GM18868 (cell line): ENCODE data around the gene ZNF846.
"Not testable (repeated sequence)": the region's sequence is repeated elsewhere in the genome, so short reads cannot be mapped to it uniquely, and the experiment has no call there.

Experiments used
- ATAC-seq: cut with Tn5 transposase; IDR thresholded peaks from one replicate; pipeline ENCODE4 v1.9.1; 2021; ENCODE audit warnings: mild to moderate bottlenecking, moderate library complexity; ENCODE audit not compliant: unreplicated experiment

The ZNF846 gene

GRCh38 chr19:9768175-9769112 lies at the start of gene ZNF846:
Gene ZNF846, minus strand, starts transcription at chr19:9768738. Its CDS starts 3,788 bp downstream, at chr19:9764950.
- ATAC-seq = peak; percentile 98

DNA sequence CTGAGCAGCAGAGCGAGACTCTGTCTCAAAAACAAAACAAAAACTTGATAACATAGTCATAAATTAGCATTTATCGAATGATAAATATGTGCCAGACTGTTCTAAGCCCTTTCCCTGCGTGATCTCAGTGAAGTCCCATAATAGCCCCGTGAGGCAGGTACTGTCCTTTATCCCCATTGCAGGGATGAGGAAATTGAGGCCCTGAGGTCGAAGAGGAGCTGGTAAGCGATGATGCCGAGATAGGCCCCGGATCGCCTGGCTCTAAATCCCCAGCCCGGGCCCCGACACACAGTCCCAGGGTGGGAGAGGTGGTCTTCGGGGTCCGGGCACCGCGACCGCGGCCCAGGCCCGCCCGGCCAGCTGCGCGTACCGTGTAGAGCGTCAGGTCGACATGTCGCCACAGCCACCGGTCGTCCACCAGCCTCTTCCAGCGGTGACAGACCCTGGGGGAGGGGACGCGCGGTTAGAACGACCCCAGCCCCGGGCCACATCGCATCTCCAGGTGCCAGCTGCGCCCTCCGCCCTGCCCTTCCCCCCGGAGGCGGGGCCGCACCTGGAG lies 49.7 kb upstream of the ZNF846 start:
- no peak for ATAC-seq

DNA sequence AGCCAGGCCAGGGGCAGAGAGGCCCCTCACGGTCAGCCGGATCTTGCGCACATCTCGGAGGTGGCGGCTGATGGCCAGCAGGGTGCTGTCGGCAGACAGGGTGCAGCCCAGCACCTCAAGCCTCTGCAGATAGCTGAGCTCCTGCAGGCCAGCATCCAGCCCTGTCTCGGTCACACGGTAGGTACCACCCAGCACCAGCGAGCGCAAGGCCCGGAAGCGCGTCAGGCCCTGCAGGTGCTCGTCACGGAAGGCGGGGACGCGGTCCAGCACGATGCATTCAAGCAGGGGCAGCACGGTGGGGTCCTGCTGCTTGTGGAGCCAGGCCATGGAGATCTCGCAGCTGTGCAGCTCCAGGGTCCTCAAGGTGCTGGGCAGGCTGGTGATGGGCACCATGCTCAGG lies 42.6 kb upstream of the ZNF846 start:
- ATAC-seq = no peak

- ATAC-seq = no peak
Observed at GRCh38 chr19:9808855-9809824, 40.6 kb upstream of the ZNF846 start.

DNA sequence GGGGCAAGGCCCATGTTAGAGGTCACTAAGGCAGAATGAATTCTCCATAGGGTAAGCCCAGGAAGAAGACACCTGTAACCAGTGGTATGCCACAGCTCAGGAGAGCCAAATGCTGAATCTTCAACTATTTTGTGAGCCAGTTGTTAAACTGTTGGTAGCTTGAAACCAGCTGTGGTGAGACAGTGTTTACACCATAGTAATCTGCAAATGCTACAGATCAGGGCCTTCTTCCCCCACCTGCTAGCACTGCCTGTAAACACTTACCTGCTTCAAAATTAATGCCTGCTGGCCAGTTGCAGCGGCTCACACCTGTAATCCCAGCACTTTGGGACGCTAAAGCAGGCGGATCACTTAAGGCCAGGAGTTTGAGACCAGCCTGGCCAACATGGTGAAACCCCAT lies 38.3 kb upstream of the ZNF846 start:
- ATAC-seq = no peak

GRCh38 chr19:9801976-9802375 lies 33.4 kb upstream of the ZNF846 start:
- ATAC-seq = no peak

GRCh38 chr19:9799162-9799561 lies 30.6 kb upstream of the ZNF846 start:
- ATAC-seq = no peak

- no peak for ATAC-seq
Observed at GRCh38 chr19:9797871-9798270, 29.3 kb upstream of the ZNF846 start.

GRCh38 chr19:9796113-9796773 lies 27.7 kb upstream of the ZNF846 start:
- peak; percentile 47 for ATAC-seq

DNA sequence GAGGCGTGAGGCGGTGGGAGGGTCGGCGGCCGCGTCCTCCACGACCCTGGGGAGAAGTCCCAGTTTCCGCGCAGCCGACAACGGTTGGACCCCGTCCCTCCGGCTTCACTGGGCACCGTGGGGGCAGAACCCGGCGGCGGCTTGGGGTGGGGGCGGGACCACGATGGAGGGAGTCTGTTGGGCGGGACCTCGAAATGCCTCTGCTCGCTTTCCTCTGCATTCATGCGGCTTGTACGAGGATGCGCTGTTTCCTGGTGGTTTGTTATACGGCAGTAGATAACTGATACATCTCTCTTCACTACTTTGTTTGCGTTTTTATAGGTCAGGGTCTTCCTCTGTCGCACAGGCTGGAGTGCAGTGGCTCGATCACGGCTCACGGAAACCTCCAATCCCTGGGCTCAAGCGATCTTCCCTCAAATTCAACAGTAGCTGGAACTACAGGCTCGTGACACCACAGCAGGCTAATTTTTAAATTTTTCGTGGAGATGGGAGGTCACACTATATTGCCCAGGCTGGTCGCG lies 24.6 kb upstream of the ZNF846 start:
- peak; percentile 11 for ATAC-seq

DNA sequence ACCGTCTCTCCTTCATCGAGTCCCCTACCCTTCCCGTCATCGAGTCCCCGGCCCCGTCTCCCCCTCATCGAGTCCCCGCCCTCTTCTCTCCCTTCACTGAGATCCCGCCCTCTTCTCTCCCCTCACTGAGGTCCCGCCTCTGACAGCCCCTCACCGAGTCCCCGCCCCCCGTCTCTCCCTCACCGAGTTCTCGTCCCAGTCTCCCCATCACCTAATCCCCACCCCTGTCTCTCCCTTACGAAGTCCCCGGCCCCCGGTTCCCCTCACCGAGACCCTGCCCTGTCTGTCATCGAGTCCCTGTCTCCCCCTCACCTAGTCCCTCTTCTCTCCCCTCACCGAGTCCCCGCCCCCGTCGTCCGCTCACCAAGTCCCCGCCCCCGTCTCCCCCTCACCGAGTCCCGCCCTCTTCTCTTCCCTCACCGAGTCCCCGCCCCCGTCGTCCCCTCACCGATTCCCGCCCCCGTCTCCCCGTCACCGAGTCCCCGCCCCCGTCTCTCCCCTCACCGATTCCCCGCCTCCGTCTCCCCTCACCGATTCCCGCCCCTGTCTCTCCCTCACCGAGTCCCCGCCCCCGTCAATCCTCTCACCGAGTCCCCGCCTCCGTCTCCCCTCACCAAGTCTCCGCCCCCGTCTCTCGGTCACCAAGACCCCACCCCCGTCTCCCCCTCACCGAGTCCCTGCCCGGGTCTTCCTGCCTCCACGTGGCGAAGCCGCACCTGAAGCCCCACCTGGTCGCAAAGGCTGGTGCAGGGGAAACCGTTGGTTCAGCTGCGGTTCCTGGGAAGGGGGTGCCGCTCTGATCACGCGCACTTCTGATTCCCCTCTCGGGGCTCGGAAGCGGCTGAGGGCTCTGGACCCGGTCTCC lies 23.9 kb upstream of the ZNF846 start:
- ATAC-seq = peak; percentile 43

DNA sequence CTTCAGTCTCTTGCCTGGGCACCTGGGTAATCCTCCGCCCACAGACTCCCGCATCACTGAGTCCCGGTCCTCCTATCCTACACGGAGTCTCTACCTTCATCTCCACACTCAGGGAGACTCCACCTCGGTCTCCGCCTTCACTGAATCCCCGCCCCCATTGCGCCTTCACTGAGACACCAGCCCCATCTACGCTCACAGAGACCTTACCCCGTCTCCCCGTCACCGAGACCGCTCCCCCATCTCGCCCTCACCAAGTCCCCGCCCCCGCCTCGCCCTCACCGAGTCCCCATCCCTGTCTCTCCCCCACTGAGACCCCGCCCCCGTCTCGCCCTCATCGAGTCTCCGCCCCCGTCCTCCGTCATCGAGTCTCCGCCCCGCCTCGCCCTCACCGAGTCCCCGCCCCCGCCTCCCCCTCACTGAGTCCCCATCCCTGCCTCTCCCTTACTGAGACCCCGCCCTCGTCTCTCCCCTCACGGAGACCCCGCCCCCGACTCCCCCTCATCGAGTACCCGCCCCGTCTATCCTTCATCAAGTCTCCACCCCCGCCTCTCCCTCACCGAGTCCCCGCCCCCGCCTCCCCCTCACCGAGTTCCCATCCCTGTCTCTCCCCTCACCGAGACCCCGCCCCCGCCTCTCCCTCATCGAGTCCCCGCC lies 23.1 kb upstream of the ZNF846 start:
- ATAC-seq = peak; percentile 47

- not testable (repeated sequence) for ATAC-seq
Observed at GRCh38 chr19:9791073-9791367, 22.5 kb upstream of the ZNF846 start.

GRCh38 chr19:9789579-9789978 lies 21.0 kb upstream of the ZNF846 start:
- ATAC-seq = not testable (repeated sequence)

- ATAC-seq = no peak
Observed at GRCh38 chr19:9789066-9789465, 20.5 kb upstream of the ZNF846 start.

GRCh38 chr19:9788604-9789003 lies 20.1 kb upstream of the ZNF846 start:
- ATAC-seq = not testable (repeated sequence)

DNA sequence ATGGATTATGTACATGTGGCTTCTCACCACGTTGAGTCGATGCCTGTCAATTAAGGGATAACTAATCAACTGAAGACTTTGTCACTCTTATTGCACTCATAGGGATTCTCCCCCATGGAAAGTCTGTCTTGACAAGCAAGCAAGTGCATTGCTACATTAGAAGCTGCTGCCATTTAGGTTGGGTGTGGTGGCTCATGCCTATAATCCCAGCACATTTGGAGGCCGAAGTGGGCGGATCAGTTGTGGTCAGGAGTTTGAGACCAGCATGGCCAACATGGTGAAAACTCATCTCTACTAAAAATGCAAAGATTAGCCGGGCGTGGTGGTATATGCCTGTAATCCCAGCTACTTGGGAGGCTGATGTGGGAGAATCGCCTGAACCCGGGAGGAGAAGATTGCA lies 18.3 kb upstream of the ZNF846 start:
- ATAC-seq = no peak

GRCh38 chr19:9786342-9786741 lies 17.8 kb upstream of the ZNF846 start:
- no peak for ATAC-seq
